Mononuclear cell (primary cell): ENCODE measurements around the gene KAT2A. TPM values are rescaled to one million over a fixed set of nuclear protein-coding genes. Genes with fewer than 3 reads are reported as not detected.

ENCODE experiments used
- H3K27me3 ChIP-seq: 2 replicates; pipeline ENCODE4 v1.6.0; 2011; ENCODE audit warnings: low read length, control low read depth; ENCODE audit not compliant: insufficient read depth
- H3K4me1 ChIP-seq: 2 replicates; pipeline ENCODE4 v1.5.1; 2011; ENCODE audit warnings: mild to moderate bottlenecking, low read length, control low read depth; ENCODE audit not compliant: insufficient read depth
- H3K4me3 ChIP-seq: 2 replicates; pipeline ENCODE4 v1.5.1; 2011; ENCODE audit warnings: mild to moderate bottlenecking, low read length, moderate library complexity
- H3K9me3 ChIP-seq: 2 replicates; pipeline ENCODE4 v1.5.1; 2011; ENCODE audit warnings: low read depth, mild to moderate bottlenecking, control low read depth, low read length
- total RNA-seq: library from RNA; depleted of rRNA; stranded (reverse); fragments of >200 nt; gene quantifications from one replicate; pipeline ENCODE4 v1.2.3, GENCODE V29; 2012

KAT2A gene
- total RNA-seq, 1 donor: 12.4 TPM

- Histone ChIP-seq H3K27me3 (no peaks in the 10 kb centered on the region), H3K4me1 (peaks cover 39% of the 10 kb centered on the region), H3K9me3 (no peaks in the 10 kb centered on the region), H3K4me3 (peak overlapping the region; percentile 39)
Measured at GRCh38 chr17:42111871-42112551, 9.2 kb downstream of the KAT2A start.

GRCh38 chr17:42111265-42111636 is 9.9 kb downstream of the KAT2A start:
- Histone ChIP-seq H3K4me1 (peaks cover 37% of the 10 kb centered on the region), H3K27me3 (no peaks in the 10 kb centered on the region), H3K4me3 (no peak overlapping the region)

GRCh38 chr17:42110301-42111264 is 10.6 kb downstream of the KAT2A start:
- no peak overlapping the region for H3K4me3 ChIP-seq
- H3K27me3 ChIP-seq: no peaks in the 10 kb centered on the region
- no peaks in the 10 kb centered on the region for H3K9me3 ChIP-seq
- peaks cover 34% of the 10 kb centered on the region for H3K4me1 ChIP-seq

More at GRCh38 chr17:42111265-42111636, 9.9 kb downstream of the KAT2A start:
- no peaks in the 10 kb centered on the region for H3K9me3 ChIP-seq

- H3K27me3 ChIP-seq: no peaks in the 10 kb centered on the region
- peaks cover 34% of the 10 kb centered on the region for H3K4me1 ChIP-seq
- no peaks in the 10 kb centered on the region for H3K9me3 ChIP-seq
- no peak overlapping the region for H3K4me3 ChIP-seq
Measured at GRCh38 chr17:42109086-42109485, 12.1 kb downstream of the KAT2A start.

GRCh38 chr17:42107597-42108576 is 13.3 kb downstream of the KAT2A start:
- Histone ChIP-seq H3K4me1 (peaks cover 28% of the 10 kb centered on the region), H3K4me3 (peak overlapping the region; percentile 27), H3K27me3 (no peaks in the 10 kb centered on the region), H3K9me3 (no peaks in the 10 kb centered on the region)

GRCh38 chr17:42107124-42107523 is 14.0 kb downstream of the KAT2A start:
- Histone ChIP-seq H3K27me3 (no peaks in the 10 kb centered on the region), H3K4me1 (peaks cover 24% of the 10 kb centered on the region), H3K9me3 (no peaks in the 10 kb centered on the region), H3K4me3 (no peak overlapping the region)

GRCh38 chr17:42106009-42106408 is 15.2 kb downstream of the KAT2A start:
- no peaks in the 10 kb centered on the region for H3K27me3 ChIP-seq
- H3K4me3 ChIP-seq: no peak overlapping the region

GRCh38 chr17:42104264-42104663 is 16.9 kb downstream of the KAT2A start:
- H3K4me3 ChIP-seq: no peak overlapping the region
- peaks cover 11% of the 10 kb centered on the region for H3K4me1 ChIP-seq
- H3K9me3 ChIP-seq: no peaks in the 10 kb centered on the region
- H3K27me3 ChIP-seq: no peaks in the 10 kb centered on the region

More at GRCh38 chr17:42106009-42106408, 15.2 kb downstream of the KAT2A start:
- H3K9me3 ChIP-seq: no peaks in the 10 kb centered on the region
- peaks cover 13% of the 10 kb centered on the region for H3K4me1 ChIP-seq

GRCh38 chr17:42103221-42103954 is 17.8 kb downstream of the KAT2A start:
- Histone ChIP-seq H3K27me3 (no peaks in the 10 kb centered on the region), H3K9me3 (no peaks in the 10 kb centered on the region), H3K4me3 (no peak overlapping the region)

GRCh38 chr17:42101513-42102292 is 19.5 kb downstream of the KAT2A start:
- Histone ChIP-seq H3K4me3 (no peak overlapping the region), H3K4me1 (peaks cover 8% of the 10 kb centered on the region), H3K9me3 (no peaks in the 10 kb centered on the region), H3K27me3 (peaks cover 12% of the 10 kb centered on the region)

More at GRCh38 chr17:42103221-42103954, 17.8 kb downstream of the KAT2A start:
- peaks cover 11% of the 10 kb centered on the region for H3K4me1 ChIP-seq

- H3K4me3 ChIP-seq: no peak overlapping the region
- no peaks in the 10 kb centered on the region for H3K9me3 ChIP-seq
- H3K4me1 ChIP-seq: peaks cover 8% of the 10 kb centered on the region
- H3K27me3 ChIP-seq: peaks cover 15% of the 10 kb centered on the region
Measured at GRCh38 chr17:42098730-42099399, 22.3 kb downstream of the KAT2A start.

- no peak within 1 kb of the TSS for H3K4me3 ChIP-seq
Measured at GRCh38 chr17:42097691-42098631, 23.2 kb downstream of the KAT2A start, which contains the start of gene ZNF385C. TSS of gene ZNF385C (minus strand) at chr17:42098473. CDS start at chr17:42063056, 35,417 bp downstream.

More at GRCh38 chr17:42097691-42098631, 23.2 kb downstream of the KAT2A start, which contains the start of gene ZNF385C:
- Histone ChIP-seq H3K4me1 (peaks cover 8% of the 10 kb centered on the region), H3K27me3 (peaks cover 15% of the 10 kb centered on the region), H3K9me3 (no peaks in the 10 kb centered on the region)
